ENCODE results near the gene MTERF4. TPM values are rescaled to one million over a fixed set of nuclear protein-coding genes. Genes with fewer than 3 reads are reported as not detected.

Gene MTERF4
- total and polyA plus RNA-seq, 10 of the 15 experiments (the other 5 are each of a cell fraction or from before 2014, with no cell fraction given), result 36.7 to 69.1 (median 45.5) TPM

DNA sequence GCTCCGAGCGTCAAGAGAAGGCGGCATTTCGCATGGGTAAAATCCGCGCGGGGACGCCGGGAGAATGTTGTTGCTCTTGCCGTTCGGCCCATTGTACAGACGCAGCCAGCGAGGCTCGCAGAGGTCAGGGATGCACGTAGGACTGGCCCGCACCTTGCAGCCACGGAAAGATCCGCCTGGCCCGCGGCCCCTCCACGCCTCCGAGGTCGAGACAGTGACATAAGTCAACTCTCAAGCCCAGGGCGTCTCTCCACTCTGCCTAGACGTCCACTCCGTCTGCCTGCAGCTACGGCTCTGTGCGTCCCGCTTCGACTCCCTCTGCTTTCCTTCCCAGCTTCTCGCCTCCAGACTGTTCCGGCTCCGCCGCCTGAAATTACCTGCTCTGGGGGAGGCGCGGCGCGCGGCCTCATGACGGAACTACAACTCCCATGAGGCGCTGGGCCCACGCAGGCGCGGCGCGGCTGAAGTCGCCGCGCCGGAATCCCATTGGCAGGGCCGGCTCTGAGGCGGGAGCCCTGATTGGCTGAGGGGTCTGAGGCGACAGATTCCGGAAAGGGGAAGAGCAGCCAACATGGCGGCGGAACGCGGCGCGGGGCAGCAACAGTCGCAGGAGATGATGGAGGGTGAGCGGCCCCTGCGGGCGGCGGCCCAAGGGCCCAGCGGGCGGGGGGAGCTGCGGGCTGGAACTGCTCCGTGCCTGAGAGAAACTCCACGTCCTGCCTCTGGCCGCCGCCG lies 48.0 kb upstream of the MTERF4 start, which contains the start of gene PPP1R7 (continued):
- TF ChIP-seq, protein P1, sequence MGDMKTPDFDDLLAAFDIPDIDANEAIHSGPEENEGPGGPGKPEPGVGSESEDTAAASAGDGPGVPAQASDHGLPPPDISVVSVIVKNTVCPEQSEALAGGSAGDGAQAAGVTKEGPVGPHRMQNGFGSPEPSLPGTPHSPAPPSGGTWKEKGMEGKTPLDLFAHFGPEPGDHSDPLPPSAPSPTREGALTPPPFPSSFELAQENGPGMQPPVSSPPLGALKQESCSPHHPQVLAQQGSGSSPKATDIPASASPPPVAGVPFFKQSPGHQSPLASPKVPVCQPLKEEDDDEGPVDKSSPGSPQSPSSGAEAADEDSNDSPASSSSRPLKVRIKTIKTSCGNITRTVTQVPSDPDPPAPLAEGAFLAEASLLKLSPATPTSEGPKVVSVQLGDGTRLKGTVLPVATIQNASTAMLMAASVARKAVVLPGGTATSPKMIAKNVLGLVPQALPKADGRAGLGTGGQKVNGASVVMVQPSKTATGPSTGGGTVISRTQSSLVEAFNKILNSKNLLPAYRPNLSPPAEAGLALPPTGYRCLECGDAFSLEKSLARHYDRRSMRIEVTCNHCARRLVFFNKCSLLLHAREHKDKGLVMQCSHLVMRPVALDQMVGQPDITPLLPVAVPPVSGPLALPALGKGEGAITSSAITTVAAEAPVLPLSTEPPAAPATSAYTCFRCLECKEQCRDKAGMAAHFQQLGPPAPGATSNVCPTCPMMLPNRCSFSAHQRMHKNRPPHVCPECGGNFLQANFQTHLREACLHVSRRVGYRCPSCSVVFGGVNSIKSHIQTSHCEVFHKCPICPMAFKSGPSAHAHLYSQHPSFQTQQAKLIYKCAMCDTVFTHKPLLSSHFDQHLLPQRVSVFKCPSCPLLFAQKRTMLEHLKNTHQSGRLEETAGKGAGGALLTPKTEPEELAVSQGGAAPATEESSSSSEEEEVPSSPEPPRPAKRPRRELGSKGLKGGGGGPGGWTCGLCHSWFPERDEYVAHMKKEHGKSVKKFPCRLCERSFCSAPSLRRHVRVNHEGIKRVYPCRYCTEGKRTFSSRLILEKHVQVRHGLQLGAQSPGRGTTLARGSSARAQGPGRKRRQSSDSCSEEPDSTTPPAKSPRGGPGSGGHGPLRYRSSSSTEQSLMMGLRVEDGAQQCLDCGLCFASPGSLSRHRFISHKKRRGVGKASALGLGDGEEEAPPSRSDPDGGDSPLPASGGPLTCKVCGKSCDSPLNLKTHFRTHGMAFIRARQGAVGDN (IDR thresholded peaks at IDR 0.05), result no peak
- TF ChIP-seq HDAC6 (IDR thresholded peaks at IDR 0.05; ENCODE audit: unreplicated experiment) (no peak), NBN (IDR thresholded peaks at IDR 0.05) (no peak), SMAD5 (IDR thresholded peaks at IDR 0.05; ENCODE audit: low read depth) (no peak), DPF2 (IDR thresholded peaks at IDR 0.05) (peak; percentile 56), MTA3 (IDR thresholded peaks at IDR 0.05; ENCODE audit: borderline replicate concordance, low read length) (no peak), CBX3 (IDR thresholded peaks at IDR 0.05; ENCODE audit: borderline replicate concordance, low read depth) (no peak), PML (IDR thresholded peaks at IDR 0.05; ENCODE audit: low read length) (no peak), SREBF1 (IDR thresholded peaks at IDR 0.05; ENCODE audit: low read length) (peak; percentile 79), KDM1A (IDR thresholded peaks at IDR 0.05; ENCODE audit: borderline replicate concordance) (no peak), ZNF622 (IDR thresholded peaks at IDR 0.05) (no peak), SUZ12 (IDR thresholded peaks at IDR 0.05; ENCODE audit: unreplicated experiment) (no peak), BHLHE40 (IDR thresholded peaks at IDR 0.05; ENCODE audit: borderline replicate concordance in 1 of 2, low read depth in 2 of 2, low read length in 1 of 2) (peak in 1 of 2 experiments; percentile 20; a peak in 1 of 4 replicates), SMAD1 (IDR thresholded peaks at IDR 0.05; ENCODE audit: low read depth, partially characterized antibody) (no peak), TCF12 (IDR thresholded peaks at IDR 0.05; ENCODE audit: low read depth, low read length) (no peak), CREM (IDR thresholded peaks at IDR 0.05; ENCODE audit: low read depth) (peak; percentile 69; the same call in 1 of the 2 replicates), TARDBP (IDR thresholded peaks at IDR 0.05; ENCODE audit: borderline replicate concordance) (no peak), BCL11A (IDR thresholded peaks at IDR 0.05; ENCODE audit: low read depth, low read length) (no peak), BRCA1 (IDR thresholded peaks at IDR 0.05; ENCODE audit: low read depth, low read length) (no peak), CHD2 (IDR thresholded peaks at IDR 0.05; ENCODE audit: borderline replicate concordance, low read depth, low read length) (peak; percentile 73; the same call in 1 of the 2 replicates), MTA2 (IDR thresholded peaks at IDR 0.05; ENCODE audit: low read depth) (no peak), EP300 (IDR thresholded peaks at IDR 0.05; ENCODE audit: borderline replicate concordance in 1 of 2, control insufficient read depth in 1 of 2, low read depth in 2 of 2, low read length in 2 of 2) (no peak), NRF1 (conservative IDR thresholded peaks at IDR 0.05; ENCODE audit: low read depth, low read length) (peak; percentile 78)
- TF ChIP-seq, protein P2, sequence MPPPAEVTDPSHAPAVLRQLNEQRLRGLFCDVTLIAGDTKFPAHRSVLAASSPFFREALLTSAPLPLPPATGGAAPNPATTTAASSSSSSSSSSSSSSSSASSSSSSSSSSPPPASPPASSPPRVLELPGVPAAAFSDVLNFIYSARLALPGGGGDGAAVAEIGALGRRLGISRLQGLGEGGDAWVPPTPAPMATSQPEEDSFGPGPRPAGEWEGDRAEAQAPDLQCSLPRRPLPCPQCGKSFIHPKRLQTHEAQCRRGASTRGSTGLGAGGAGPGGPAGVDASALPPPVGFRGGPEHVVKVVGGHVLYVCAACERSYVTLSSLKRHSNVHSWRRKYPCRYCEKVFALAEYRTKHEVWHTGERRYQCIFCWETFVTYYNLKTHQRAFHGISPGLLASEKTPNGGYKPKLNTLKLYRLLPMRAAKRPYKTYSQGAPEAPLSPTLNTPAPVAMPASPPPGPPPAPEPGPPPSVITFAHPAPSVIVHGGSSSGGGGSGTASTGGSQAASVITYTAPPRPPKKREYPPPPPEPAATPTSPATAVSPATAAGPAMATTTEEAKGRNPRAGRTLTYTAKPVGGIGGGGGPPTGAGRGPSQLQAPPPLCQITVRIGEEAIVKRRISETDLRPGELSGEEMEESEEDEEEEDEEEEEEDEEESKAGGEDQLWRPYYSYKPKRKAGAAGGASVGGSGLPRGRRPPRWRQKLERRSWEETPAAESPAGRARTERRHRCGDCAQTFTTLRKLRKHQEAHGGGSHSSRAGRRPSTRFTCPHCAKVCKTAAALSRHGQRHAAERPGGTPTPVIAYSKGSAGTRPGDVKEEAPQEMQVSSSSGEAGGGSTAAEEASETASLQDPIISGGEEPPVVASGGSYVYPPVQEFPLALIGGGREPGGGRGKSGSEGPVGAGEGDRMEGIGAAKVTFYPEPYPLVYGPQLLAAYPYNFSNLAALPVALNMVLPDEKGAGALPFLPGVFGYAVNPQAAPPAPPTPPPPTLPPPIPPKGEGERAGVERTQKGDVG (CRISPR knock-in tag; IDR thresholded peaks at IDR 0.05), result no peak
- TF ChIP-seq, protein P3, sequence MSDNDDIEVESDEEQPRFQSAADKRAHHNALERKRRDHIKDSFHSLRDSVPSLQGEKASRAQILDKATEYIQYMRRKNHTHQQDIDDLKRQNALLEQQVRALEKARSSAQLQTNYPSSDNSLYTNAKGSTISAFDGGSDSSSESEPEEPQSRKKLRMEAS (IDR thresholded peaks at IDR 0.05; ENCODE audit: low read depth, low read length), result no peak
